ENCODE results near the gene ANGEL1.

ANGEL1 gene

GRCh38 chr14:76814726-76815645 is 2.3 kb upstream of the ANGEL1 start:
- no peak for DNase-seq

GRCh38 chr14:76812093-76812421 is 625 bp downstream of the ANGEL1 start:
- DNase-seq = no peak

GRCh38 chr14:76811561-76811960 is 1.1 kb downstream of the ANGEL1 start:
- DNase-seq = no peak

GRCh38 chr14:76810953-76811400 is 1.7 kb downstream of the ANGEL1 start:
- DNase-seq = peak; percentile 5

GRCh38 chr14:76810525-76810924 is 2.2 kb downstream of the ANGEL1 start:
- DNase-seq = no peak

GRCh38 chr14:76808990-76809389 is 3.7 kb downstream of the ANGEL1 start:
- no peak for DNase-seq

GRCh38 chr14:76808011-76808410 is 4.7 kb downstream of the ANGEL1 start:
- no peak for DNase-seq

- no peak for DNase-seq
Observed at GRCh38 chr14:76806446-76806845, 6.2 kb downstream of the ANGEL1 start.

- no peak for DNase-seq
Observed at GRCh38 chr14:76793956-76794355, 18.7 kb downstream of the ANGEL1 start.

GRCh38 chr14:76793324-76793723 is 19.4 kb downstream of the ANGEL1 start:
- DNase-seq = no peak

- DNase-seq = no peak
Observed at GRCh38 chr14:76792422-76792821, 20.3 kb downstream of the ANGEL1 start.

- no peak for DNase-seq
Observed at GRCh38 chr14:76786601-76787000, 26.1 kb downstream of the ANGEL1 start.

GRCh38 chr14:76784881-76785280 is 27.8 kb downstream of the ANGEL1 start:
- peak; percentile 51 for DNase-seq

- no peak for DNase-seq
Observed at GRCh38 chr14:76784266-76784874, 28.3 kb downstream of the ANGEL1 start.

- no peak for DNase-seq
Observed at GRCh38 chr14:76782885-76783566, 29.7 kb downstream of the ANGEL1 start.

GRCh38 chr14:76782115-76782884 is 30.4 kb downstream of the ANGEL1 start:
- no peak for DNase-seq

GRCh38 chr14:76781648-76782051 is 31.0 kb downstream of the ANGEL1 start:
- no peak for DNase-seq

GRCh38 chr14:76780875-76781647 is 31.6 kb downstream of the ANGEL1 start:
- DNase-seq = no peak

- no peak for DNase-seq
Observed at GRCh38 chr14:76780360-76780759, 32.3 kb downstream of the ANGEL1 start.

GRCh38 chr14:76780058-76780345 is 32.7 kb downstream of the ANGEL1 start:
- DNase-seq = no peak

GRCh38 chr14:76779221-76780057 is 33.2 kb downstream of the ANGEL1 start:
- DNase-seq = no peak
